OCI-LY1 (cell line): ENCODE measurements around the gene TUBA4A.
A peak's percentile ranks its signal among the peaks of the same experiment; 100 is the strongest.

ENCODE experiments used
- H2AFZ ChIP-seq: fragments of 200-600 bp; sonication (generic), shearing (Covaris generic); 2 replicates; pipeline ENCODE4 v1.6.0; 2014; ENCODE audit warnings: antibody characterized with exemption, mild to moderate bottlenecking, low read length
- H3F3A ChIP-seq: fragments of 200-600 bp; sonication (generic), shearing (Covaris generic); 2 replicates; pipeline ENCODE4 v1.6.0; 2014; ENCODE audit warnings: mild to moderate bottlenecking, antibody characterized with exemption, low read length, moderate library complexity; ENCODE audit not compliant: insufficient read depth
- H3K27ac ChIP-seq: fragments of 200-600 bp; sonication (generic); 2 replicates; pipeline ENCODE4 v1.5.1; 2014; ENCODE audit warnings: low read length, mixed run types, mild to moderate bottlenecking, low read depth; ENCODE audit not compliant: poor library complexity, severe bottlenecking
- H3K27me3 ChIP-seq: fragments of 200-600 bp; sonication (generic); 2 replicates; pipeline ENCODE4 v1.6.0; 2014; ENCODE audit warnings: antibody characterized with exemption, mild to moderate bottlenecking, low read length, moderate library complexity; ENCODE audit not compliant: insufficient read depth
- H3K36me3 ChIP-seq: fragments of 200-600 bp; sonication (generic); 2 replicates; pipeline ENCODE4 v1.6.1; 2014; ENCODE audit warnings: mild to moderate bottlenecking, antibody characterized with exemption, low read length, moderate library complexity, mixed read lengths; ENCODE audit not compliant: insufficient read depth
- H3K4me1 ChIP-seq: fragments of 200-600 bp; sonication (generic); 2 replicates; pipeline ENCODE4 v1.5.1; 2014; ENCODE audit warnings: mild to moderate bottlenecking, low read length, moderate library complexity; ENCODE audit not compliant: insufficient read depth, severe bottlenecking
- H3K4me2 ChIP-seq: fragments of 200-600 bp; sonication (generic), shearing (Covaris generic); 2 replicates; pipeline ENCODE4 v1.6.1; 2014; ENCODE audit warnings: low read length
- H3K4me3 ChIP-seq: fragments of 200-600 bp; sonication (generic); 2 replicates; pipeline ENCODE4 v1.5.1; 2014; ENCODE audit warnings: low read length, low read depth, mild to moderate bottlenecking, mixed read lengths; ENCODE audit not compliant: poor library complexity, severe bottlenecking
- H3K79me2 ChIP-seq: fragments of 200-600 bp; shearing (Covaris generic); 2 replicates; pipeline ENCODE4 v1.6.1; 2016; ENCODE audit warnings: mixed run types, low read length, mixed read lengths; ENCODE audit not compliant: insufficient read depth
- H3K9ac ChIP-seq: fragments of 200-600 bp; sonication (generic), shearing (Covaris generic); 2 replicates; pipeline ENCODE4 v1.6.1; 2014; ENCODE audit warnings: mild to moderate bottlenecking, low read length, mixed read lengths
- H3K9me2 ChIP-seq: fragments of 200-600 bp; sonication (generic), shearing (Covaris generic); 2 replicates; pipeline ENCODE4 v1.6.1; 2014; ENCODE audit warnings: low read depth, mild to moderate bottlenecking, low read length, mixed read lengths
- H3K9me3 ChIP-seq: fragments of 200-600 bp; shearing (Covaris generic); 2 replicates; pipeline ENCODE4 v1.6.1; 2014; ENCODE audit warnings: low read length, mixed read lengths
- H4K20me1 ChIP-seq: fragments of 200-600 bp; sonication (generic), shearing (Covaris generic); 2 replicates; pipeline ENCODE4 v1.6.0; 2016; ENCODE audit warnings: mild to moderate bottlenecking, low read length; ENCODE audit not compliant: insufficient read depth
- CTCF ChIP-seq: fragments of 200-600 bp; sonication (generic), shearing (Covaris generic); IDR thresholded peaks from 2 replicates; pipeline ENCODE4 v1.5.1; 2017; ENCODE audit warnings: mild to moderate bottlenecking, antibody characterized with exemption, low read length, moderate library complexity, mixed read lengths
- EZH2 ChIP-seq: fragments of 200-600 bp; sonication (generic), shearing (Covaris generic); IDR thresholded peaks from 2 replicates; pipeline ENCODE4 v1.8.0; 2017; ENCODE audit warnings: borderline replicate concordance, mixed run types, mild to moderate bottlenecking, antibody characterized with exemption, low read length, moderate library complexity, mixed read lengths

TUBA4A gene

GRCh38 chr2:219230059-219230540, 23.6 kb downstream of the TUBA4A start:
- Histone ChIP-seq H3K79me2 (peaks cover 13% of the 10 kb centered on the region), H3K27me3 (no peaks in the 10 kb centered on the region), H3K36me3 (peaks cover 57% of the 10 kb centered on the region), H3K4me1 (peaks cover 24% of the 10 kb centered on the region), H3K9me3 (no peaks in the 10 kb centered on the region), H3K9ac (peak overlapping the region; percentile 85), H4K20me1 (no peaks in the 10 kb centered on the region), H3K4me2 (peak overlapping the region; percentile 73), H3F3A (no peaks in the 10 kb centered on the region), H3K27ac (peak overlapping the region; percentile 75), H3K9me2 (no peaks in the 10 kb centered on the region), H3K4me3 (peak overlapping the region; percentile 87), H2AFZ (no peak overlapping the region)
- TF ChIP-seq CTCF (no peak), EZH2 (no peak)

GRCh38 chr2:219229305-219230058, 24.2 kb downstream of the TUBA4A start, which contains the start of the genes ANKZF1 and ATG9A:
ANKZF1 (plus strand) TSS chr2:219229806; CDS start chr2:219230258, 452 bp downstream.
ATG9A (minus strand) TSS chr2:219229636; CDS start chr2:219228024, 1,612 bp downstream.
- Histone ChIP-seq H3K36me3 (peaks cover 57% of the 10 kb centered on the region), H3K27ac (peak within 1 kb of the TSS; percentile 75), H3K4me3 (peak within 1 kb of the TSS; percentile 87), H3K9me2 (no peaks in the 10 kb centered on the region), H3F3A (no peaks in the 10 kb centered on the region), H3K27me3 (no peaks in the 10 kb centered on the region), H3K4me1 (peaks cover 24% of the 10 kb centered on the region), H2AFZ (no peak within 1 kb of the TSS), H3K4me2 (peak within 1 kb of the TSS; percentile 99), H3K9me3 (no peaks in the 10 kb centered on the region), H3K79me2 (peaks cover 13% of the 10 kb centered on the region), H3K9ac (peak within 1 kb of the TSS; percentile 100), H4K20me1 (no peaks in the 10 kb centered on the region)
- TF ChIP-seq EZH2 (no peak), CTCF (no peak)

GRCh38 chr2:219228911-219229304, 24.8 kb downstream of the TUBA4A start:
- H3K27me3 ChIP-seq: no peaks in the 10 kb centered on the region
- peak overlapping the region; percentile 100 for H3K9ac ChIP-seq
- peak overlapping the region; percentile 7 for H3K27ac ChIP-seq
- peak overlapping the region; percentile 99 for H3K4me2 ChIP-seq
- H3K4me1 ChIP-seq: peaks cover 24% of the 10 kb centered on the region
- H3K9me2 ChIP-seq: no peaks in the 10 kb centered on the region
- no peaks in the 10 kb centered on the region for H3F3A ChIP-seq
- no peaks in the 10 kb centered on the region for H4K20me1 ChIP-seq
- H3K4me3 ChIP-seq: peak overlapping the region; percentile 87
- H3K79me2 ChIP-seq: peaks cover 13% of the 10 kb centered on the region
- no peak for TF ChIP-seq EZH2
- no peak for TF ChIP-seq CTCF
- H2AFZ ChIP-seq: no peak overlapping the region
- no peaks in the 10 kb centered on the region for H3K9me3 ChIP-seq
- peaks cover 57% of the 10 kb centered on the region for H3K36me3 ChIP-seq
